ENCODE measurements around the gene PCSK7.

- TF ChIP-seq ARNT (IDR thresholded peaks at IDR 0.05), result no peak
- TF ChIP-seq ZNF384 (IDR thresholded peaks at IDR 0.05), result no peak
- no peak for TF ChIP-seq BHLHE40 (IDR thresholded peaks at IDR 0.05; ENCODE audit: borderline replicate concordance)
- no peak for TF ChIP-seq ELF4 (IDR thresholded peaks at IDR 0.05)
- TF ChIP-seq L3MBTL2 (conservative IDR thresholded peaks at IDR 0.05), result no peak
- no peak for TF ChIP-seq FOXM1 (IDR thresholded peaks at IDR 0.05; ENCODE audit: borderline replicate concordance)
- TF ChIP-seq FOXK2 (IDR thresholded peaks at IDR 0.05), result no peak
- no peak for TF ChIP-seq NFRKB (IDR thresholded peaks at IDR 0.05)
- no peak for TF ChIP-seq PKNOX1 (IDR thresholded peaks at IDR 0.05)
- TF ChIP-seq HDGF (IDR thresholded peaks at IDR 0.05; ENCODE audit: borderline replicate concordance), result no peak
- no peak for TF ChIP-seq SP1 (IDR thresholded peaks at IDR 0.05)
- TF ChIP-seq SUZ12 (IDR thresholded peaks at IDR 0.05), result no peak
Observed at GRCh38 chr11:117198613-117199012, 33.3 kb downstream of the PCSK7 start.
